HL-60 (cell line): ENCODE results near the gene IFITM2.

Experiments used
- DNase-seq, 2 experiments: peaks; one replicate each; pipeline ENCODE4 v3.0.0-alpha.2; 2010 to 2020; ENCODE audit warnings: low read depth in 1 of 2, low spot score in 1 of 2
- H3K27ac ChIP-seq: fragments of 250-450 bp; sonication (Bioruptor Pico); replicated peaks from 2 replicates; pipeline ENCODE4 v1.5.1; 2020; ENCODE audit warnings: mild to moderate bottlenecking, moderate library complexity
- H3K27me3 ChIP-seq: fragments of 250-450 bp; sonication (Bioruptor Pico); 2 replicates; pipeline ENCODE4 v1.5.1; 2021; ENCODE audit warnings: mild to moderate bottlenecking, moderate library complexity; ENCODE audit not compliant: insufficient read depth, poor library complexity, severe bottlenecking
- H3K4me3 ChIP-seq: replicated peaks from 2 replicates; pipeline ENCODE4 v1.5.1; 2011; ENCODE audit warnings: mild to moderate bottlenecking, control low read depth, low read length; ENCODE audit not compliant: insufficient read depth
- GABPA ChIP-seq: IDR thresholded peaks from 2 replicates; pipeline ENCODE4 v1.6.1; 2012; ENCODE audit warnings: low read depth
- POLR2AphosphoS5 ChIP-seq: IDR thresholded peaks from 2 replicates; pipeline ENCODE4 v1.6.1; 2012; ENCODE audit warnings: low read depth
- SPI1 ChIP-seq: IDR thresholded peaks from 2 replicates; pipeline ENCODE4 v1.6.1; 2012; ENCODE audit warnings: low read depth, mild to moderate bottlenecking, borderline replicate concordance
- TF ChIP-seq, protein P1 (sequence below): IDR thresholded peaks from 2 replicates; pipeline ENCODE4 v1.6.1; 2012; ENCODE audit warnings: low read depth; ENCODE audit not compliant: insufficient replicate concordance
- TF ChIP-seq, protein P2 (sequence below): IDR thresholded peaks from one replicate; pipeline ENCODE4 v1.5.1; 2011; ENCODE audit warnings: low read length, control low read depth, inconsistent platforms; ENCODE audit not compliant: insufficient read depth

Gene IFITM2

DNA sequence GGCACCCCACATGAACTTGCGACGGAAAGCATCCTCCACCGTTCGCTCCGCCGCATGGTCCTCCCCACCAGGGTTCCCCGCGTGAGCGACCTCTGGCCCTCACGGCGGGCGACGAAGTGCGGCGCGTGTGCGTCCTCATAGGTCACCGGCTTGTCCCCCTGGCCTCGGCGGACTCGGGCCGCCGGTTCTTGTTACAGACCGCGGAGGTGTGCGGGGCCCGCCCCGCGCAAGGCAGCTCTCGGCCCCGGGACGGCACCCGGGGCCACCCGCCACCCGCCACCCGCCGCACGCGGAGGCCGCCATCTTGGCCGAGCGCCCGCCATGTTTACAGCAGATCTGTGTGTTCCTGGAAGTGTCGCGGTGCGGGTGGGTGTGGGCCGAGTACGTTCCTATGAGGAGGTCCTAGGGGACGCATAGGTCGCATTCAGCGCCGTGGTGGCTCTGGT, 3.5 kb upstream of the IFITM2 start:
- no peak overlapping the region for H3K4me3 ChIP-seq
- H3K27me3 ChIP-seq = no peaks in the 10 kb centered on the region
- no peak for TF ChIP-seq POLR2AphosphoS5
- TF ChIP-seq, protein P1, sequence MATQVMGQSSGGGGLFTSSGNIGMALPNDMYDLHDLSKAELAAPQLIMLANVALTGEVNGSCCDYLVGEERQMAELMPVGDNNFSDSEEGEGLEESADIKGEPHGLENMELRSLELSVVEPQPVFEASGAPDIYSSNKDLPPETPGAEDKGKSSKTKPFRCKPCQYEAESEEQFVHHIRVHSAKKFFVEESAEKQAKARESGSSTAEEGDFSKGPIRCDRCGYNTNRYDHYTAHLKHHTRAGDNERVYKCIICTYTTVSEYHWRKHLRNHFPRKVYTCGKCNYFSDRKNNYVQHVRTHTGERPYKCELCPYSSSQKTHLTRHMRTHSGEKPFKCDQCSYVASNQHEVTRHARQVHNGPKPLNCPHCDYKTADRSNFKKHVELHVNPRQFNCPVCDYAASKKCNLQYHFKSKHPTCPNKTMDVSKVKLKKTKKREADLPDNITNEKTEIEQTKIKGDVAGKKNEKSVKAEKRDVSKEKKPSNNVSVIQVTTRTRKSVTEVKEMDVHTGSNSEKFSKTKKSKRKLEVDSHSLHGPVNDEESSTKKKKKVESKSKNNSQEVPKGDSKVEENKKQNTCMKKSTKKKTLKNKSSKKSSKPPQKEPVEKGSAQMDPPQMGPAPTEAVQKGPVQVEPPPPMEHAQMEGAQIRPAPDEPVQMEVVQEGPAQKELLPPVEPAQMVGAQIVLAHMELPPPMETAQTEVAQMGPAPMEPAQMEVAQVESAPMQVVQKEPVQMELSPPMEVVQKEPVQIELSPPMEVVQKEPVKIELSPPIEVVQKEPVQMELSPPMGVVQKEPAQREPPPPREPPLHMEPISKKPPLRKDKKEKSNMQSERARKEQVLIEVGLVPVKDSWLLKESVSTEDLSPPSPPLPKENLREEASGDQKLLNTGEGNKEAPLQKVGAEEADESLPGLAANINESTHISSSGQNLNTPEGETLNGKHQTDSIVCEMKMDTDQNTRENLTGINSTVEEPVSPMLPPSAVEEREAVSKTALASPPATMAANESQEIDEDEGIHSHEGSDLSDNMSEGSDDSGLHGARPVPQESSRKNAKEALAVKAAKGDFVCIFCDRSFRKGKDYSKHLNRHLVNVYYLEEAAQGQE = no peak
- TF ChIP-seq, protein P2, sequence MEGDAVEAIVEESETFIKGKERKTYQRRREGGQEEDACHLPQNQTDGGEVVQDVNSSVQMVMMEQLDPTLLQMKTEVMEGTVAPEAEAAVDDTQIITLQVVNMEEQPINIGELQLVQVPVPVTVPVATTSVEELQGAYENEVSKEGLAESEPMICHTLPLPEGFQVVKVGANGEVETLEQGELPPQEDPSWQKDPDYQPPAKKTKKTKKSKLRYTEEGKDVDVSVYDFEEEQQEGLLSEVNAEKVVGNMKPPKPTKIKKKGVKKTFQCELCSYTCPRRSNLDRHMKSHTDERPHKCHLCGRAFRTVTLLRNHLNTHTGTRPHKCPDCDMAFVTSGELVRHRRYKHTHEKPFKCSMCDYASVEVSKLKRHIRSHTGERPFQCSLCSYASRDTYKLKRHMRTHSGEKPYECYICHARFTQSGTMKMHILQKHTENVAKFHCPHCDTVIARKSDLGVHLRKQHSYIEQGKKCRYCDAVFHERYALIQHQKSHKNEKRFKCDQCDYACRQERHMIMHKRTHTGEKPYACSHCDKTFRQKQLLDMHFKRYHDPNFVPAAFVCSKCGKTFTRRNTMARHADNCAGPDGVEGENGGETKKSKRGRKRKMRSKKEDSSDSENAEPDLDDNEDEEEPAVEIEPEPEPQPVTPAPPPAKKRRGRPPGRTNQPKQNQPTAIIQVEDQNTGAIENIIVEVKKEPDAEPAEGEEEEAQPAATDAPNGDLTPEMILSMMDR = no peak
- no peak for TF ChIP-seq GABPA
- TF ChIP-seq SPI1 = no peak
- no peak overlapping the region for H3K27ac ChIP-seq
- DNase-seq = no peak

DNA sequence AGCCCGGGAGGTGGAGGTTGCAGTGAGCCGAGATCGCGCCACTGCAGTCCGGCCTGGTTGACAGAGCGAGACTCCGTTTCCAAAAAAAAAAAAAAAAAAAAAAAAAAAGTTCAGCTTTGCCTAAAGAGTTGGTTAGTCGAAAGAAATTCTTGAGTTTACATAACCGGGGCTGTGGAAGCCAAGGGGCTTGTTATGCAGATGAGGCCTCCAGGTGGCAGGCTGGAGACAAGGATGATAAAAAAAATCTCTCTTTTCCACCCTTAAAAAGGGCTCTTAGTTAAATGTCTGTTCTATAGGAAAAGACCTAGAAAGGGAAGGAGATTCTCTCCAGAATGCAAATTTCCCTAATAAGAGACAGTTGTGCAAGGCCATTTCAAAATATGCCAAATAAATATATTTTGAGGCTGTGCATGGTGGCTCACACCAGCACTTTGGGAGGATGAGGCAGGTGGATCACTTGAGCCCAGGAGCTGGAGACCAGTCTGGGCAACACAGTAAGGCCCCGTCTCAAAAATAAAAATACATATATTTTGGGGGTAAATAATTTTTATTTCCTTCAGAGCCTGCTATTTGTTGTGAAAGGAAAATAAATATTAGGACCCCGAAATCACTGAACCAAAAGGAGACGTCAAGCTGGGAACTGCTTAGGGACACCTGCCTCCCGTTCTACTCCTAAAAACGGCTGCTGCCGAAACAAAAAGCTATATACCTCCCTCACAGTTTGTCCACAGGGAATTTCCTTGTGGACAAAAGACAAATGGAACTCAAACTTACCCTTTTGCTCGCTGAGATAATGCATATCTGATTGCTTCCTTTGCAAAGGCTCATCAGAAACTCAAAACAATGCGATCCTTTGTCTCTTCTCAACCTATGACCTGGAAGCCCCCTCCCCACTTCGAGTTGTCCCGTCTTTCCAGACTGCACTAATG, 2.4 kb upstream of the IFITM2 start:
- no peak overlapping the region for H3K4me3 ChIP-seq
- DNase-seq = peak in 1 of 2 experiments; percentile 51
- TF ChIP-seq, protein P2 = peak; percentile 28
- no peak for TF ChIP-seq GABPA
- TF ChIP-seq, protein P1 = no peak
- TF ChIP-seq SPI1 = no peak
- no peak for TF ChIP-seq POLR2AphosphoS5
- H3K27me3 ChIP-seq = no peaks in the 10 kb centered on the region
- H3K27ac ChIP-seq = no peak overlapping the region

DNA sequence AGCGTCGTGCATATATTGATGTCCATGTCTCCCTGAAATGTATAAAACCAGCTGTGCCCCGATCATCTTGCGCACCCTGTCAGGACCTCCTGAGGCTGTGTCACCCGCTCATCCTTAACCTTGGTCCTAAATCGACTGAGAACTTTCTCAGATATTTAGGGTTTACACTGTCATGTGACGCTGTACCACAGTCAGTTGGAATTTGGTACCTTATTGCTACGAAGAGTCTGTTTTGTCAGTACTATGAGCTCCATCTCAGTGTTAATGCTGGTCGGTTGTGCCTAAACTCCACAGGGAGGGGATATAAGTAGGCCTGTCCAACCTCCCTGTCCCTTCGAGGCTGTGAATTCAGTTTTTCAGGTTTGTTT, 1.8 kb upstream of the IFITM2 start:
- DNase-seq = no peak
- H3K27me3 ChIP-seq = no peaks in the 10 kb centered on the region
- no peak overlapping the region for H3K4me3 ChIP-seq
- H3K27ac ChIP-seq = no peak overlapping the region
- TF ChIP-seq, protein P2 = no peak
- TF ChIP-seq SPI1 (no peak), GABPA (no peak)
